Neural progenitor cell (in vitro differentiated cells): ENCODE results near the gene FOXL2NB.

Experiments
- CTCF ChIP-seq: fragments of 200-600 bp; sonication (generic); IDR thresholded peaks from 2 replicates; pipeline ENCODE4 v1.5.1; 2017; ENCODE audit warnings: antibody characterized with exemption, mild to moderate bottlenecking
- EZH2 ChIP-seq: fragments of 200-600 bp; sonication (generic); IDR thresholded peaks from 2 replicates; pipeline ENCODE4 v1.6.1; 2017; ENCODE audit warnings: antibody characterized with exemption, mild to moderate bottlenecking, moderate library complexity

- TF ChIP-seq EZH2 (no peak), CTCF (no peak)
These were observed 30.2 kb upstream of the FOXL2NB start for GRCh38 chr3:138916824-138917223.
